ENCODE measurements around the gene S100A9.
A peak's percentile ranks its signal among the peaks of the same experiment; 100 is the strongest.
"Not testable (repeated sequence)": the region's sequence is repeated elsewhere in the genome, so short reads cannot be mapped to it uniquely, and the experiment has no call there.

Gene S100A9

GRCh38 chr1:153345187-153346076 is 12.2 kb upstream of the S100A9 start:
- no peak for DNase-seq

- no peak for DNase-seq
Measured at GRCh38 chr1:153346077-153346723, 11.5 kb upstream of the S100A9 start.

- not testable (repeated sequence) for DNase-seq
Measured at GRCh38 chr1:153347049-153347448, 10.6 kb upstream of the S100A9 start.

GRCh38 chr1:153347856-153348255 is 9.8 kb upstream of the S100A9 start:
- no peak for DNase-seq

- no peak for DNase-seq
Measured at GRCh38 chr1:153348511-153349362, 8.9 kb upstream of the S100A9 start, which contains the start of gene PGLYRP4. PGLYRP4 (minus strand) TSS chr1:153348841; CDS start chr1:153347932, 909 bp downstream.

GRCh38 chr1:153349363-153350320 is 8.0 kb upstream of the S100A9 start:
- peak; percentile 54 for DNase-seq

- DNase-seq, result no peak
Measured at GRCh38 chr1:153350321-153350957, 7.2 kb upstream of the S100A9 start.

- DNase-seq, result peak; percentile 80
Measured at GRCh38 chr1:153352523-153352922, 5.1 kb upstream of the S100A9 start.

- DNase-seq, result peak; percentile 41
Measured at GRCh38 chr1:153353226-153353947, 4.3 kb upstream of the S100A9 start.

- DNase-seq, result no peak
Measured at GRCh38 chr1:153354515-153355193, 3.0 kb upstream of the S100A9 start.

- peak; percentile 79 for DNase-seq
Measured at GRCh38 chr1:153355445-153356071, 2.1 kb upstream of the S100A9 start.

GRCh38 chr1:153356392-153357075 is 1.1 kb upstream of the S100A9 start:
- DNase-seq, result no peak

GRCh38 chr1:153357076-153357852 is 390 bp upstream of the S100A9 start:
- DNase-seq, result peak; percentile 41

- DNase-seq, result no peak
Measured at GRCh38 chr1:153358691-153358975, 979 bp downstream of the S100A9 start.

GRCh38 chr1:153359241-153359640 is 1.6 kb downstream of the S100A9 start:
- DNase-seq, result no peak

GRCh38 chr1:153360190-153360589 is 2.5 kb downstream of the S100A9 start:
- no peak for DNase-seq

- DNase-seq, result no peak
Measured at GRCh38 chr1:153360592-153361479, 3.2 kb downstream of the S100A9 start.

All from RPMI8226 (cell line).